ENCODE results near the gene COL9A1. TPM values are rescaled to one million over a fixed set of nuclear protein-coding genes. Genes with fewer than 3 reads are reported as not detected.

Gene COL9A1
- total RNA-seq, 1 donor from 2014 or later: not detected

DNA sequence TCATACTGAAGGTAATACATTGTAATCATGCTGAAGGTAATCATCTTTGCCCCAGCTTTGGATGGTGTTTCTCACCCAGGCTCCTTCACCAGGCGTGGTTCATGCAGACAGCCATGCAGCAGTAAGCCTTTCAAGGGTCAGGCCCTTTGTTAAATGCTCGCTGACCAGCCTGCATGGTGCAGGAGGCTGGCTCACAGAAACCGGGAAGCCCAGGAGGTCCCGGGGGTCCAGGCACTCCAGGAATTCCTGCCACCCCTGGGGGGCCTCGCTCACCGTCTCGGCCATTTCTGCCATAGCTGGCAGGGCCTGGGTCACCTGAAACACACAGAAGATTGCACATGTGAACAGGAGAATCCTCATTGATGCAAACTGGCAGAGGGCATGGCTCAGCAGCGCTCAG lies 86.1 kb downstream of the COL9A1 start:
- Mint-ChIP-seq H3K27ac (no peak overlapping the region), H3K4me3 (ENCODE audit: low read depth) (no peak overlapping the region), H3K36me3 (ENCODE audit: low read depth) (no peaks in the 10 kb centered on the region), H3K4me1 (ENCODE audit: low read depth) (no peaks in the 10 kb centered on the region), H3K27me3 (ENCODE audit: low read depth) (peaks cover 3% of the 10 kb centered on the region), H3K9me3 (no peaks in the 10 kb centered on the region)
- DNase-seq (ENCODE audit: low spot score): no peak
- intact Hi-C loops (cut with micrococcal nuclease): no loop called here

- no peaks in the 10 kb centered on the region for H3K4me1 Mint-ChIP-seq (ENCODE audit: low read depth)
- no peaks in the 10 kb centered on the region for H3K36me3 Mint-ChIP-seq (ENCODE audit: low read depth)
- H3K4me3 Mint-ChIP-seq (ENCODE audit: low read depth): no peak overlapping the region
- no peak for DNase-seq (ENCODE audit: low spot score)
- H3K9me3 Mint-ChIP-seq: no peaks in the 10 kb centered on the region
- no peak overlapping the region for H3K27ac Mint-ChIP-seq
- intact Hi-C loops (cut with micrococcal nuclease): no loop called here
- peaks cover 3% of the 10 kb centered on the region for H3K27me3 Mint-ChIP-seq (ENCODE audit: low read depth)
Observed at GRCh38 chr6:70215460-70216108, 87.3 kb downstream of the COL9A1 start.

GRCh38 chr6:70210462-70210861 lies 92.4 kb downstream of the COL9A1 start:
- Mint-ChIP-seq H3K36me3 (ENCODE audit: low read depth) (no peaks in the 10 kb centered on the region), H3K4me1 (ENCODE audit: low read depth) (no peaks in the 10 kb centered on the region), H3K27ac (no peak overlapping the region), H3K9me3 (no peaks in the 10 kb centered on the region), H3K4me3 (ENCODE audit: low read depth) (no peak overlapping the region), H3K27me3 (ENCODE audit: low read depth) (peaks cover 4% of the 10 kb centered on the region)
- intact Hi-C loops (cut with micrococcal nuclease): no loop called here
- no peak for DNase-seq (ENCODE audit: low spot score)

GRCh38 chr6:70208235-70208790 lies 94.6 kb downstream of the COL9A1 start:
- Mint-ChIP-seq H3K36me3 (ENCODE audit: low read depth) (no peaks in the 10 kb centered on the region), H3K4me1 (ENCODE audit: low read depth) (no peaks in the 10 kb centered on the region), H3K4me3 (ENCODE audit: low read depth) (no peak overlapping the region), H3K27me3 (ENCODE audit: low read depth) (peaks cover 4% of the 10 kb centered on the region), H3K27ac (no peak overlapping the region), H3K9me3 (no peaks in the 10 kb centered on the region)
- no peak for DNase-seq (ENCODE audit: low spot score)
- intact Hi-C loops (cut with micrococcal nuclease): no loop called here

DNA sequence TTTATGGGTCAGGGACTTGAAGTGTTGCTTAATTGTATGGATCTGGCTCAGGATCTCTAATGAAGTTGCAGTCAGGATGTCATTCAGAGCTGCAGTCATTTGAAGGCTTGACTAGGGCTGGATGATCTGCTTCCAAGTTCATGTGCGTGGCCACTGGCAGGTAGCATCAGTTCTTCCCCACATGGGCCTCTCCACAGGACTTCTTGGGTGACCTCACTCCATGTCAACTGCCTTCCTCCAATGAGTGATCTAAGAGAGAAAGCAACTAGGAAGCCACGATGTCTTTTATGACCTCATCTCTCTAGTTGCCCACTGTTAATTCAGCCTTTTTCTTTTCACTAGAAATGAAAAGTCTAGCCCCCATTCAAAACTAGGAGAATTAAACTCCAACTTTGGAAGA lies 104.1 kb downstream of the COL9A1 start:
- H3K9me3 Mint-ChIP-seq: no peaks in the 10 kb centered on the region
- H3K36me3 Mint-ChIP-seq (ENCODE audit: low read depth): no peaks in the 10 kb centered on the region
- H3K27me3 Mint-ChIP-seq (ENCODE audit: low read depth): peaks cover 4% of the 10 kb centered on the region
- H3K4me3 Mint-ChIP-seq (ENCODE audit: low read depth): no peak overlapping the region
- H3K27ac Mint-ChIP-seq: no peak overlapping the region
- H3K4me1 Mint-ChIP-seq (ENCODE audit: low read depth): no peaks in the 10 kb centered on the region
- DNase-seq (ENCODE audit: low spot score): no peak
- intact Hi-C loops (cut with micrococcal nuclease): no loop called here

DNA sequence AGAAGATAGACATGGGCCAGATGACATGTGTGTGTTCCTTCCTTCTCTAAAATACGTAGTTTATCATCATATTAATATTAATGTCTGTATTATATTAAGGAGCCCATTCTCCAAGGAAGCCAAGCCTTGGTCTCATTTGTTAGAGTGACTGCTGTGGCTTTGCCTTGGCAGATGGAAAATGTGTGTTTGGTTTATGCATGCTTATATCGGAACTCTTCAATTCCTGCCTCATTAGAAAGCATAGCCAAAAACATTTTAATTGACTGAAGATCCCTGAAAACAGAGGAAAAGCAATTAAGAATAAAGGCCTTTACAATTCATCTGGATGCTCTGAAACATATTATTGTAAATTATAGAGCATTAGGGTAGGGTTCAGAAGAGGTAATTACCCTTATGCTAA lies 106.4 kb downstream of the COL9A1 start:
- no peak for DNase-seq (ENCODE audit: low spot score)
- no peak overlapping the region for H3K4me3 Mint-ChIP-seq (ENCODE audit: low read depth)
- no peaks in the 10 kb centered on the region for H3K9me3 Mint-ChIP-seq
- H3K36me3 Mint-ChIP-seq (ENCODE audit: low read depth): no peaks in the 10 kb centered on the region
- no peaks in the 10 kb centered on the region for H3K4me1 Mint-ChIP-seq (ENCODE audit: low read depth)
- no peak overlapping the region for H3K27ac Mint-ChIP-seq
- intact Hi-C loops (cut with micrococcal nuclease): no loop called here
- peaks cover 7% of the 10 kb centered on the region for H3K27me3 Mint-ChIP-seq (ENCODE audit: low read depth)

DNA sequence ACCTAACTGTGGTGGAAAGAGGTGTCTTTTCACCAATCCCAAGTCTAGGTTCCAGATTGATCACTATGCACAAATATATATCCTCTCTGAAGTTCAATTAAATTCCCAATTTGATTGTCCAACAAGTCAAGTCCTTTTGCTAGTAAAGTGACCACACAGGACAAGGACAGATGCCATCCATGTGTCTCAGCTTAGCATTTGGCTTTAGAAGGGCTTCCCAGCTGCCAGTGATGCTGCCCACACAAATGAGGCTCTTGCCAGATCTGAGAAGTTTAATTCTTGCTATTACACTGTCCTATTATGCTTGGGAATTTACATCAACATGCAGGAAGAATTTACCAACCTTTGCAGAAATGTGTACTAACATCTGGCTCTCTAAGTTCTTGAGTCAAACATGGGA lies 108.5 kb downstream of the COL9A1 start:
- intact Hi-C loops (cut with micrococcal nuclease): no loop called here
- Mint-ChIP-seq H3K27me3 (ENCODE audit: low read depth) (peaks cover 7% of the 10 kb centered on the region), H3K27ac (no peak overlapping the region), H3K4me3 (ENCODE audit: low read depth) (no peak overlapping the region), H3K36me3 (ENCODE audit: low read depth) (no peaks in the 10 kb centered on the region), H3K9me3 (no peaks in the 10 kb centered on the region), H3K4me1 (ENCODE audit: low read depth) (no peaks in the 10 kb centered on the region)
- no peak for DNase-seq (ENCODE audit: low spot score)

DNA sequence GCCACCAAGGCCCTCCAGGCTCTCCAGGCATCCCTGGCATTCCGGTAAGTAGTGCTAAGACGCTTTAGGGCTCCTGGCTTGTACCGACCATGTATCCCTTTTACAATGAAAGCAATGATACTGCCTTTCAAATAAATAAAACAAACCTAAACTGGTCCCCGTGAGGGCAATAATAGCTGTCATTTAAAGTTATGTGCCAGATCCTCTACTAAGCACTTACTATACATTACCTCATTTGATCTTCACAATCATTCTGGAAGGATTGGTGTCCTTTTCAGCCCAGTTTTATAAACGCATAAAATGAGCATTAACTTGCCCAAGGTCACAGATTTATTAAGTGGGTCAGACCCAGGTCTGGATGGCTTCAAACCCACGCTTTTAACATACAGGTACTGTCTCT lies 114.7 kb downstream of the COL9A1 start:
- intact Hi-C loops (cut with micrococcal nuclease): no loop called here
- Mint-ChIP-seq H3K9me3 (no peaks in the 10 kb centered on the region), H3K36me3 (ENCODE audit: low read depth) (no peaks in the 10 kb centered on the region), H3K4me1 (ENCODE audit: low read depth) (no peaks in the 10 kb centered on the region), H3K27me3 (ENCODE audit: low read depth) (peaks cover 4% of the 10 kb centered on the region), H3K4me3 (ENCODE audit: low read depth) (no peak overlapping the region), H3K27ac (no peak overlapping the region)
- DNase-seq (ENCODE audit: low spot score): no peak

- intact Hi-C loops (cut with micrococcal nuclease): no loop called here
- no peaks in the 10 kb centered on the region for H3K4me1 Mint-ChIP-seq (ENCODE audit: low read depth)
- no peak overlapping the region for H3K27ac Mint-ChIP-seq
- no peaks in the 10 kb centered on the region for H3K36me3 Mint-ChIP-seq (ENCODE audit: low read depth)
- no peak for DNase-seq (ENCODE audit: low spot score)
- no peak overlapping the region for H3K4me3 Mint-ChIP-seq (ENCODE audit: low read depth)
- H3K9me3 Mint-ChIP-seq: no peaks in the 10 kb centered on the region
- H3K27me3 Mint-ChIP-seq (ENCODE audit: low read depth): no peaks in the 10 kb centered on the region
Observed at GRCh38 chr6:70186461-70186860, 116.4 kb downstream of the COL9A1 start.

GRCh38 chr6:70184723-70185122 lies 118.2 kb downstream of the COL9A1 start:
- Mint-ChIP-seq H3K36me3 (ENCODE audit: low read depth) (no peaks in the 10 kb centered on the region), H3K4me3 (ENCODE audit: low read depth) (no peak overlapping the region), H3K9me3 (no peaks in the 10 kb centered on the region), H3K4me1 (ENCODE audit: low read depth) (peaks cover 3% of the 10 kb centered on the region), H3K27me3 (ENCODE audit: low read depth) (no peaks in the 10 kb centered on the region), H3K27ac (no peak overlapping the region)
- DNase-seq (ENCODE audit: low spot score): no peak
- intact Hi-C loops (cut with micrococcal nuclease): no loop called here

DNA sequence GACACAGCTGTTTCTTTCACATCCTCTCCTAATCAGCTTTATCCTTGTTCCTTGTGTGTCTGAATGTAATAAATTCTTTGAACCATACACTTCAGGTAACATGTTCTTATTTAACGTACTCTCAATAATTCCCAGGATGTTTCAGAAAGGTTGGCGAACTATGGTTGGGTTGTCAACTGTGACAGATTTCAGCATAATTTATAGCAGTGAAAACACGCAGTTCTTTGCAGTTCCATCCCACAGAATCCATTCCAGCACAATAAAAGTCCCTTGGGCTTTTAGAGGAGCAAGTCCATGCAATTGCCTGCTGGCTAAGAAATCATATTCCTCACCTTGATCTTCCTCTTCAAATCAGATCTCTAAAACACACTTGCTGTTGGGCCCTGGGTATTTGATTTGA lies 119.3 kb downstream of the COL9A1 start:
- H3K4me3 Mint-ChIP-seq (ENCODE audit: low read depth): no peak overlapping the region
- intact Hi-C loops (cut with micrococcal nuclease): no loop called here
- H3K4me1 Mint-ChIP-seq (ENCODE audit: low read depth): peaks cover 3% of the 10 kb centered on the region
- H3K27ac Mint-ChIP-seq: no peak overlapping the region
- H3K36me3 Mint-ChIP-seq (ENCODE audit: low read depth): no peaks in the 10 kb centered on the region
- no peaks in the 10 kb centered on the region for H3K9me3 Mint-ChIP-seq
- no peak for DNase-seq (ENCODE audit: low spot score)
- H3K27me3 Mint-ChIP-seq (ENCODE audit: low read depth): no peaks in the 10 kb centered on the region

- intact Hi-C loops (cut with micrococcal nuclease): no loop called here
- no peak for DNase-seq (ENCODE audit: low spot score)
- no peaks in the 10 kb centered on the region for H3K9me3 Mint-ChIP-seq
- H3K4me1 Mint-ChIP-seq (ENCODE audit: low read depth): peaks cover 3% of the 10 kb centered on the region
- H3K4me3 Mint-ChIP-seq (ENCODE audit: low read depth): no peak overlapping the region
- no peak overlapping the region for H3K27ac Mint-ChIP-seq
- H3K36me3 Mint-ChIP-seq (ENCODE audit: low read depth): no peaks in the 10 kb centered on the region
- no peaks in the 10 kb centered on the region for H3K27me3 Mint-ChIP-seq (ENCODE audit: low read depth)
Observed at GRCh38 chr6:70180901-70181599, 121.8 kb downstream of the COL9A1 start.

DNA sequence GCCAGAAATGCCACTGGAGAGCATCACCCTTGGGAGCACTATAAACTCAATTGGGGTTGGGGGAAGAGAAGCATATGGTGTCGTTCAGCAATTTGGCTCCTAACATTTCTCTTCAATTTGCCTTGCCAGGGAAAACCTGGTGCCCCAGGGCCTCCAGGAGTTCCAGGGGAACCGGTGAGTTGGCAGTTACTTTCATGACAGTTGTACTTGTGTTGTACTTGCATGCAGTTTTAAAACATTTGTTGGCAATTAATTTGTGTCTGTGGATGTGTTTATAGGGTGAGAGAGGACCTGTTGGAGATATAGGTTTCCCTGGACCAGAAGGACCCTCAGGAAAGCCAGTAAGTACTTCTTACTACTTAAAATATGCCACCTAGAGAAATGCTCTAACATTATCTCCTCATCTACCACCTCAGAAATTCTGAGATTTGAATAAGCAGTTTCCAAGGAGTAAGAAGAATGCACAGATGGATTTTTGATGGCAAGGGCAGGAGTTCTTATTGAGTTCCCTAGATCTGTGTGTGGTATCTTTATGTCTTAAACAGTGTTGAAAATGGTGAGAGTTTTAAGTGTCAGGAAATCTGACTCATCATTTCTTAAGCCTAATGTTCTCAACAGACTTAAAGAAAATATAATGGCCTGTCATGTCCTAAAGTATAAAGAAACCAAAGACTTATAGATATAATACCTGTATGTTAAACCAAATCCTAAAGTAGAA lies 122.5 kb downstream of the COL9A1 start:
- DNase-seq (ENCODE audit: low spot score): no peak
- Mint-ChIP-seq H3K27me3 (ENCODE audit: low read depth) (no peaks in the 10 kb centered on the region), H3K9me3 (no peaks in the 10 kb centered on the region), H3K36me3 (ENCODE audit: low read depth) (no peaks in the 10 kb centered on the region), H3K27ac (no peak overlapping the region), H3K4me1 (ENCODE audit: low read depth) (peaks cover 3% of the 10 kb centered on the region), H3K4me3 (ENCODE audit: low read depth) (no peak overlapping the region)
- intact Hi-C loops (cut with micrococcal nuclease): no loop called here

Measured in activated T-helper 2 cell treated with anti-CD3 and anti-CD28 coated beads, Interferon-gamma antibody, Interleukin-2, Interleukin-4, amounts not matched to agents 10 μg/mL and 5 μg/mL and 100 μg/mL, durations not matched to agents 14 hours and 24 hours and 36 hours (primary cell).